H1 (cell line): Measurements from ENCODE around the gene RHBDD2. TPM values are rescaled to one million over a fixed set of nuclear protein-coding genes. Genes with fewer than 3 reads are reported as not detected.

Experiments used
- EGR1 ChIP-seq: IDR thresholded peaks from 2 replicates; pipeline ENCODE4 v1.6.1; 2011; ENCODE audit warnings: low read depth, low read length, borderline replicate concordance
- FOSL1 ChIP-seq: IDR thresholded peaks from 2 replicates; pipeline ENCODE4 v1.6.1; 2011; ENCODE audit warnings: mild to moderate bottlenecking, low read depth, low read length, moderate library complexity; ENCODE audit not compliant: insufficient read depth
- KDM4A ChIP-seq: IDR thresholded peaks from one replicate; pipeline ENCODE4 v1.7.1; 2012; ENCODE audit warnings: low read depth, mild to moderate bottlenecking, moderate library complexity, low read length, inconsistent platforms; ENCODE audit not compliant: severe bottlenecking
- TAF1 ChIP-seq: IDR thresholded peaks from 2 replicates; pipeline ENCODE4 v1.6.1; 2011; ENCODE audit warnings: mild to moderate bottlenecking, low read depth, low read length
- TEAD4 ChIP-seq: IDR thresholded peaks from 2 replicates; pipeline ENCODE4 v1.6.1; 2012; ENCODE audit warnings: low read depth, low read length, inconsistent platforms, mixed read lengths
- polyA plus RNA-seq, 7 experiments: library from polyadenylated mRNA; depleted of rRNA in 3 of 7; stranded (reverse) in 5 of 7; unstranded in 2 of 7; fragments of >200 nt in 5 of 7; fragments of 200-250 nt in 2 of 7; gene quantifications; 1 replicate in 5 of 7; 2 replicates in 1 of 7; 4 replicates in 1 of 7; pipeline versions ENCODE4 v1.2.1 to v1.2.3, GENCODE V29; 2011 to 2013; ENCODE audit warnings: missing spikeins in 2 of 7, mixed read lengths in 2 of 7
- total RNA-seq: library from RNA; stranded (reverse); fragmentation: NEBNext Ultra II Directional; extraction: Animal tissue kit (Norgen Biotek cat#: 25700); gene quantifications from 2 replicates; pipeline ENCODE4 v1.2.1, GENCODE V29; 2021

RHBDD2 gene
- total and polyA plus RNA-seq, 2 of the 8 experiments (the other 6 are each of a cell fraction or from before 2014, with no cell fraction given), result 28.3 to 65.5 TPM

- TF ChIP-seq FOSL1, result no peak
- no peak for TF ChIP-seq EGR1
- TF ChIP-seq TAF1, result no peak
- TF ChIP-seq TEAD4, result no peak
- TF ChIP-seq KDM4A, result no peak
Measured at GRCh38 chr7:75835688-75836285, 43.0 kb upstream of the RHBDD2 start (continued).
